Activated naive CD8-positive, alpha-beta T cell treated with anti-CD3 and anti-CD28 coated beads, Interleukin-2, amount 10 ng/mL, durations not matched to agents 7 days and 5 days (primary cell): ENCODE data around the gene RAG2. TPM values are rescaled to one million over a fixed set of nuclear protein-coding genes. Genes with fewer than 3 reads are reported as not detected.
"Not testable (repeated sequence)": the region's sequence is repeated elsewhere in the genome, so short reads cannot be mapped to it uniquely, and the experiment has no call there.

ENCODE experiments used
- ATAC-seq: fragments of 150-1000 bp; cut with Tn5 transposase; one replicate; pipeline ENCODE4 v1.10.0; 2021; ENCODE audit warnings: low read depth, moderate library complexity
- POLR2A ChIA-PET: fragments of 350-600 bp; sonication (Branson Sonifier 250); formaldehyde crosslinking; loops from one replicate; lab custom pipeline; 2021; ENCODE audit warnings: antibody characterized with exemption; lab: Charles Lee
- DNase-seq: peaks from one replicate; pipeline ENCODE4 v3.0.0; 2021
- H3K27ac Mint-ChIP-seq: one replicate; pipeline ENCODE4 v1.8.0; 2022; ENCODE audit warnings: mild to moderate bottlenecking, mixed read lengths
- H3K27me3 Mint-ChIP-seq: one replicate; pipeline ENCODE4 v1.8.0; 2022; ENCODE audit warnings: mild to moderate bottlenecking, moderate library complexity, mixed read lengths
- H3K36me3 Mint-ChIP-seq: one replicate; pipeline ENCODE4 v1.8.0; 2021; ENCODE audit warnings: mild to moderate bottlenecking, mixed read lengths
- H3K4me1 Mint-ChIP-seq: one replicate; pipeline ENCODE4 v1.8.0; 2021; ENCODE audit warnings: mixed read lengths
- H3K4me3 Mint-ChIP-seq: one replicate; pipeline ENCODE4 v1.8.0; 2022; ENCODE audit warnings: mild to moderate bottlenecking, moderate library complexity, mixed read lengths
- H3K9me3 Mint-ChIP-seq: one replicate; pipeline ENCODE4 v1.8.0; 2021; ENCODE audit warnings: mixed read lengths
- total RNA-seq, 2 experiments: library from RNA; stranded (reverse); gene quantifications; one replicate each; pipeline ENCODE4 v1.2.3, GENCODE V29; 2021

Gene RAG2
- total RNA-seq, 2 experiments from 2014 or later, result not detected

GRCh38 chr11:36558571-36559413, 39.2 kb downstream of the RAG2 start:
- peaks cover 16% of the 10 kb centered on the region for H3K4me1 Mint-ChIP-seq
- no peak for DNase-seq
- ATAC-seq, result peak; percentile 89
- peaks cover 12% of the 10 kb centered on the region for H3K9me3 Mint-ChIP-seq
- H3K27me3 Mint-ChIP-seq, result peaks cover 3% of the 10 kb centered on the region
- POLR2A ChIA-PET, result no interaction called here
- H3K36me3 Mint-ChIP-seq, result peaks cover 15% of the 10 kb centered on the region
- H3K4me3 Mint-ChIP-seq, result peak overlapping the region; percentile 66
- peak overlapping the region; percentile 82 for H3K27ac Mint-ChIP-seq

- Mint-ChIP-seq H3K27ac (peak overlapping the region; percentile 82), H3K36me3 (peaks cover 15% of the 10 kb centered on the region), H3K9me3 (peaks cover 12% of the 10 kb centered on the region), H3K4me3 (peak overlapping the region; percentile 66), H3K27me3 (peaks cover 3% of the 10 kb centered on the region), H3K4me1 (peaks cover 16% of the 10 kb centered on the region)
- ATAC-seq (no peak), DNase-seq (no peak)
- POLR2A ChIA-PET, result no interaction called here
Measured at GRCh38 chr11:36557991-36558390, 40.0 kb downstream of the RAG2 start.

- POLR2A ChIA-PET, H3K27me3 Mint-ChIP-seq, H3K4me3 Mint-ChIP-seq, H3K27ac Mint-ChIP-seq, DNase-seq, ATAC-seq: not testable (repeated sequence)
- peaks cover 12% of the 10 kb centered on the region for H3K9me3 Mint-ChIP-seq
- peaks cover 15% of the 10 kb centered on the region for H3K36me3 Mint-ChIP-seq
- H3K4me1 Mint-ChIP-seq, result peaks cover 16% of the 10 kb centered on the region
Measured at GRCh38 chr11:36557390-36557789, 40.6 kb downstream of the RAG2 start.

- H3K4me1 Mint-ChIP-seq, result no peaks in the 10 kb centered on the region
- H3K36me3 Mint-ChIP-seq, result no peaks in the 10 kb centered on the region
- no peak overlapping the region for H3K4me3 Mint-ChIP-seq
- H3K27ac Mint-ChIP-seq, result no peak overlapping the region
- POLR2A ChIA-PET, result no interaction called here
- H3K9me3 Mint-ChIP-seq, result no peaks in the 10 kb centered on the region
- ATAC-seq, result no peak
- peaks cover 16% of the 10 kb centered on the region for H3K27me3 Mint-ChIP-seq
- no peak for DNase-seq
Measured at GRCh38 chr11:36550385-36551115, 47.5 kb downstream of the RAG2 start.

Other genes starting within 250 kb of the RAG2 start
- gene TRAF6, start 88.0 kb downstream of the RAG2 start, total RNA-seq, result 10 to 100 TPM; 13.3 to 14.5 TPM
- gene RAG1, start 30.2 kb downstream of the RAG2 start, total RNA-seq, result under 1 TPM; 0.14 to 0.34 TPM
- gene IFTAP, start 3.7 kb downstream of the RAG2 start, total RNA-seq, result 1 to 10 TPM; 1.6 to 2.5 TPM